ENCODE data around the gene QSOX2.

QSOX2 gene

GRCh38 chr9:136292026-136292538 lies 46.5 kb upstream of the QSOX2 start:
- H3K4me3 ChIP-seq (ENCODE audit: low read depth, low read length) = no peak overlapping the region
- no peak for TF ChIP-seq CTCF (IDR thresholded peaks at IDR 0.05; ENCODE audit: borderline replicate concordance, insufficient read depth, low read depth, low read length)

GRCh38 chr9:136291306-136292025 lies 45.9 kb upstream of the QSOX2 start:
- H3K4me3 ChIP-seq (ENCODE audit: low read depth, low read length) = no peak overlapping the region
- no peak for TF ChIP-seq CTCF (IDR thresholded peaks at IDR 0.05; ENCODE audit: borderline replicate concordance, insufficient read depth, low read depth, low read length)

- no peak for TF ChIP-seq CTCF (IDR thresholded peaks at IDR 0.05; ENCODE audit: borderline replicate concordance, insufficient read depth, low read depth, low read length)
- no peak overlapping the region for H3K4me3 ChIP-seq (ENCODE audit: low read depth, low read length)
Measured at GRCh38 chr9:136290508-136291000, 44.9 kb upstream of the QSOX2 start.

GRCh38 chr9:136289651-136290507 lies 44.3 kb upstream of the QSOX2 start:
- no peak for TF ChIP-seq CTCF (IDR thresholded peaks at IDR 0.05; ENCODE audit: borderline replicate concordance, insufficient read depth, low read depth, low read length)
- no peak overlapping the region for H3K4me3 ChIP-seq (ENCODE audit: low read depth, low read length)

GRCh38 chr9:136287960-136288753 lies 42.5 kb upstream of the QSOX2 start:
- no peak for TF ChIP-seq CTCF (IDR thresholded peaks at IDR 0.05; ENCODE audit: borderline replicate concordance, insufficient read depth, low read depth, low read length)
- no peak overlapping the region for H3K4me3 ChIP-seq (ENCODE audit: low read depth, low read length)

- H3K4me3 ChIP-seq (ENCODE audit: low read depth, low read length) = no peak overlapping the region
- TF ChIP-seq CTCF (IDR thresholded peaks at IDR 0.05; ENCODE audit: borderline replicate concordance, insufficient read depth, low read depth, low read length) = no peak
Measured at GRCh38 chr9:136286987-136287379, 41.4 kb upstream of the QSOX2 start.

All from GM12875 (cell line).